ENCODE measurements around the gene EMILIN2. TPM values are rescaled to one million over a fixed set of nuclear protein-coding genes. Genes with fewer than 3 reads are reported as not detected.
A peak's percentile ranks its signal among the peaks of the same experiment; 100 is the strongest.
"Not testable (repeated sequence)": the region's sequence is repeated elsewhere in the genome, so short reads cannot be mapped to it uniquely, and the experiment has no call there.

EMILIN2 gene
- total and polyA plus RNA-seq, 2 of the 13 experiments (the other 11 are each of a cell fraction or from before 2014, with no cell fraction given): 7.6 to 8.2 TPM

DNA sequence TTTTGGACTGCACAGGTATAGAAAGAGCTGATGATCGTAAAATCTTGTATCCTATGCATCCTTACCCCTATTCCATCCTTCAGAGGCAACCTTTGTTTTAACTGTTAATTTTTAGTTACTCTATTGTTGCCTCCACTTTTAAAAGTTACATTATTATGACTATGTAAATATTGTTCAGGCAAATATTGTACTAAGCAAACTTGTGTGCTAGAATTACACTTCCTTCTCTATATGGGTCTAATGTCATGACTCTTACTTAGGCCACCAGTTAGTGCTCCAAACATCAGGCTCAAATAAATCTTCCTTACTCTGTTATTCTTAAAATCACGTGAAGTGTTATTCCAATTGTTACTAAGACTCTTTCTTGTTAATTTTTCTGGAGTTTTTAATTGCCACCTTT, 47.4 kb upstream of the EMILIN2 start:
- H3K4me2 ChIP-seq (ENCODE audit: low read depth, low read length): no peak overlapping the region
- DNase-seq (ENCODE audit: low spot score): no peak
- CTCF ChIA-PET (ENCODE audit: low intra/inter-chr PET ratio, low total read pairs): no interaction called here
- FAIRE-seq: no peak
- H2AFZ ChIP-seq (ENCODE audit: low read length): no peak overlapping the region
- H3K27ac ChIP-seq (ENCODE audit: extremely low read length, insufficient read depth, low read length): no peak overlapping the region
- no peak overlapping the region for H3K4me3 ChIP-seq (replicated peaks in 1 of 3; ENCODE audit: insufficient read depth in 1 of 3, low read depth in 2 of 3, low read length in 3 of 3)
- H3K9ac ChIP-seq (ENCODE audit: insufficient read depth, low read depth, low read length): no peak overlapping the region
- no peak; the same call in 2 of the 3 replicates for ATAC-seq
- TF ChIP-seq SOX13 (IDR thresholded peaks at IDR 0.05) (no peak), SOX13 (CRISPR knock-in tag; conservative IDR thresholded peaks at IDR 0.05 in 1 of 2, IDR thresholded peaks at IDR 0.05 in 1 of 2) (0 out of 4 replicates have a peak, but pooled peaks of 1 of the 2 experiments have one; percentile 6), RAD21 (CRISPR knock-in tag; IDR thresholded peaks at IDR 0.05) (no peak)
- intact Hi-C loops (cut with micrococcal nuclease; ENCODE audit: unreplicated experiment) (loop anchor here (10.0 kb wide), 1 partner anchor 55 kb away; no protein-coding TSS in a partner anchor), in situ Hi-C loops (cut with HindIII; ENCODE audit: extremely low pct_ligation_motif_present, low pct_unique_long_range_greater_than_20kb) (no loop called here)
- H4K20me1 ChIP-seq (ENCODE audit: insufficient read depth, low read length): no peaks in the 10 kb centered on the region
- 99% methylated on average over 2 of the region's 2 CpGs for WGBS (ENCODE audit: low lambda C conversion rate)
- no TSS peak for BruUV-seq (replicated peaks)
- H3K9me3 ChIP-seq (ENCODE audit: low read length): no peaks in the 10 kb centered on the region
- H3K27me3 ChIP-seq (ENCODE audit: control insufficient read depth in 1 of 2, insufficient read depth in 2 of 2, low read length in 2 of 2): no peaks in the 10 kb centered on the region
- H3K36me3 ChIP-seq (replicated peaks in 1 of 2; ENCODE audit: control insufficient read depth in 1 of 2, insufficient read depth in 2 of 2, low read length in 2 of 2): peaks cover 10 to 42% of the 10 kb centered on the region in 2 experiments
- H3K4me1 ChIP-seq (ENCODE audit: insufficient read depth, low read length): no peaks in the 10 kb centered on the region
- POLR2A ChIA-PET: no interaction called here
- no peaks in the 10 kb centered on the region for H3K79me2 ChIP-seq (ENCODE audit: insufficient read depth, low read length)

DNA sequence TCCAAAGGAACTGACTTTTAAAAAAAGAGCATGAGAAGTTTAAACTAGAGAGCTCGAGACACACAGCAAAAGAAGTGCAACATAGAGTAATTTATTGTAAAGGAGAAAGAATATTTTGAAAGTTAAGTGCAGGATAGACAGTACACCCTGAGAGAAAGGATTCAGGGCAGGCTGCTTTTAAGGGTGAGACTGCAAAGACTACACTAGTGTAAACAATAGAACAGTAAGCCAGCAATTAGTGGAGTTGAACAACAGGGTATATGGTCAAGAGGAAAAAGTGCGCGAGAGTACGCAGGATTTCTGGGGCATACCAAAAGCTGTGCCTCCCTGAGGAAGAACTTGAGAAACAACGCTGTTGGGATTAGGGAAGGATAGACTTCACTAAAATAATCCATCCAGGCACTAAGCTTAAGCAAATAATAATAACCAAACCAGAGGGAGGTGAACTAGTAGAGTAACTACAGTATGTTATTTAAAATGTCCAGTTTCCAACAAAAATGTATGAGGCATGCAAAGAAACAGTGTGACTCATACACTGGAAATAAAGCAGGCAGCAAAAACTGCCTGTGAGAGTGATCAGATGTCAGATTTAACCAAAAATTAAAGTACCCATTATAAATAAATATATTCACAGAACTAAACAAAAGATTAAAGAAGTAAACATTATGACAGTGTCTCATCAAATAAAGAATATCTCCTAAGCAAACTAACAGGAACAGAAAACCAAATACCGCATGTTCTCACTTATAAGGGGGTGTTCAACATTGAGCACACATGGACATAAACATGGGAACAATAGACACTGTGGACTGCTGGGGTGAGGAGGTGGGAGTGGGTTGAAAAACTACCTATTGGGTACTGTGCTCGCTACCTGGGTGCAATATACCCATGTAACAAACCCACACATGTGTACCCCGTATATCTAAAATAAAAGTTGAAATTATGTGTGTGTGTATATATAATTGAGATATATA, 40.5 kb upstream of the EMILIN2 start:
- H3K27ac ChIP-seq (ENCODE audit: extremely low read length, insufficient read depth, low read length): no peak overlapping the region
- H3K79me2 ChIP-seq (ENCODE audit: insufficient read depth, low read length): no peaks in the 10 kb centered on the region
- DNase-seq (ENCODE audit: low spot score) (no peak), ATAC-seq (0 out of 3 replicates have a peak, but pooled peaks have one; percentile 39), FAIRE-seq (no peak)
- peaks cover 2 to 6% of the 10 kb centered on the region in 2 experiments; a peak in 3 of 5 replicates for H3K36me3 ChIP-seq (replicated peaks in 1 of 2; ENCODE audit: control insufficient read depth in 1 of 2, insufficient read depth in 2 of 2, low read length in 2 of 2)
- H4K20me1 ChIP-seq (ENCODE audit: insufficient read depth, low read length): no peaks in the 10 kb centered on the region
- POLR2A ChIA-PET: no interaction called here
- intact Hi-C loops (cut with micrococcal nuclease; ENCODE audit: unreplicated experiment) (loop anchor here (5.0 kb wide), 1 partner anchor 96 kb away; no protein-coding TSS in a partner anchor), in situ Hi-C loops (cut with HindIII; ENCODE audit: extremely low pct_ligation_motif_present, low pct_unique_long_range_greater_than_20kb) (no loop called here)
- WGBS (ENCODE audit: low lambda C conversion rate): 94% methylated on average over 8 of the region's 8 CpGs
- H3K27me3 ChIP-seq (ENCODE audit: control insufficient read depth in 1 of 2, insufficient read depth in 2 of 2, low read length in 2 of 2): no peaks in the 10 kb centered on the region; a peak in 1 of 5 replicates
- H3K9ac ChIP-seq (ENCODE audit: insufficient read depth, low read depth, low read length): no peak overlapping the region
- no peak overlapping the region for H2AFZ ChIP-seq (ENCODE audit: low read length)
- CTCF ChIA-PET (ENCODE audit: low intra/inter-chr PET ratio, low total read pairs): no interaction called here
- H3K9me3 ChIP-seq (ENCODE audit: low read length): no peaks in the 10 kb centered on the region
- TF ChIP-seq ZSCAN22 (CRISPR knock-in tag; IDR thresholded peaks at IDR 0.05): no peak
- TF ChIP-seq, protein P1, sequence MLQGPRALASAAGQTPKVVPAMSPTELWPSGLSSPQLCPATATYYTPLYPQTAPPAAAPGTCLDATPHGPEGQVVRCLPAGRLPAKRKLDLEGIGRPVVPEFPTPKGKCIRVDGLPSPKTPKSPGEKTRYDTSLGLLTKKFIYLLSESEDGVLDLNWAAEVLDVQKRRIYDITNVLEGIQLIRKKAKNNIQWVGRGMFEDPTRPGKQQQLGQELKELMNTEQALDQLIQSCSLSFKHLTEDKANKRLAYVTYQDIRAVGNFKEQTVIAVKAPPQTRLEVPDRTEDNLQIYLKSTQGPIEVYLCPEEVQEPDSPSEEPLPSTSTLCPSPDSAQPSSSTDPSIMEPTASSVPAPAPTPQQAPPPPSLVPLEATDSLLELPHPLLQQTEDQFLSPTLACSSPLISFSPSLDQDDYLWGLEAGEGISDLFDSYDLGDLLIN (CRISPR knock-in tag; IDR thresholded peaks at IDR 0.05; ENCODE audit: borderline replicate concordance): no peak
- no peak for TF ChIP-seq ZNF20 (CRISPR knock-in tag; IDR thresholded peaks at IDR 0.05)
- TF ChIP-seq, protein P2, sequence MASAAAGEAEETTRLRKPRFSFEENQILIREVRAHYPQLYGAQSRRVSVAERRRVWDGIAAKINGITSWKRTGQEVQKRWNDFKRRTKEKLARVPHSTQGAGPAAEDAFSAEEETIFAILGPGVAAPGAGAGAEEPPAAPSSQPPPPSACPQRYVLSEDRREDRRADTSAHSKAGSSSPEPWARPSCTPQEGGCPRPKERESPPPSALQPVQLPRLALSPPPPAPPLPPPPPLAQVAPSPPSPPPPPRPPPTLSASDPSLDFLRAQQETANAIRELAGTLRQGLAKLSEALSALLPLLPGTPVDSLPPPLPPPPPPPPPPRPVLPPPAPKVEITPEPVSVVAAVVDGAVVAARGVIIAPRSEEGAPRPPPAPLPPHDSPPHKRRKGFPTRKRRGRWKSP (CRISPR knock-in tag; IDR thresholded peaks at IDR 0.05): no peak
- no peak overlapping the region for H3K4me2 ChIP-seq (ENCODE audit: low read depth, low read length)
- H3K4me3 ChIP-seq (replicated peaks in 1 of 3; ENCODE audit: insufficient read depth in 1 of 3, low read depth in 2 of 3, low read length in 3 of 3): no peak overlapping the region
- peaks cover 6% of the 10 kb centered on the region; the same call in 1 of the 2 replicates for H3K4me1 ChIP-seq (ENCODE audit: insufficient read depth, low read length)
- TSS peak; percentile 17 for BruUV-seq (replicated peaks)

DNA sequence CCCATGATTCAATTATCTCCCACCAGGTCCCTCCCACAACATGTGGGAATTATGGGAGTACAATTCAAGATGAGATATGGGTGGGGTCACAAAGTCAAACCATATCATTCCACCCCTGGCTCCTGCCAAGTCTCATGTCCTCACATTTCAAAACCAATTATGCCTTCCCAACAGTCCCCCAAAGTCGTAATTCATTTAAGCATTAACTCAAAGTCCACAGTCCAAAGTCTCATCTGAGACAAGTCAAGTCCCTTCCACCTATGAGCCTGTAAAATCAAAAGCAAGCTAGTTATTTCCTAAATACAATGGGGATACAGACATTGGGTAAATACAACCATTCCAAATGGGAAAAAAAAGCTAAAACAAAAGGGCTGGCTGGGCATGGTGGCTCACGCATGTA, 38.2 kb upstream of the EMILIN2 start:
- H3K9ac ChIP-seq (ENCODE audit: insufficient read depth, low read depth, low read length); H3K79me2 ChIP-seq (ENCODE audit: insufficient read depth, low read length); ATAC-seq; H3K27me3 ChIP-seq (ENCODE audit: control insufficient read depth in 1 of 2, insufficient read depth in 2 of 2, low read length in 2 of 2); H2AFZ ChIP-seq (ENCODE audit: low read length); H3K36me3 ChIP-seq (replicated peaks in 1 of 2; ENCODE audit: control insufficient read depth in 1 of 2, insufficient read depth in 2 of 2, low read length in 2 of 2); FAIRE-seq; CTCF ChIA-PET (ENCODE audit: low intra/inter-chr PET ratio, low total read pairs); DNase-seq (ENCODE audit: low spot score); H3K4me1 ChIP-seq (ENCODE audit: insufficient read depth, low read length); H3K4me3 ChIP-seq (replicated peaks in 1 of 3; ENCODE audit: insufficient read depth in 1 of 3, low read depth in 2 of 3, low read length in 3 of 3); H3K27ac ChIP-seq (ENCODE audit: extremely low read length, insufficient read depth, low read length); in situ Hi-C loops (cut with HindIII; ENCODE audit: extremely low pct_ligation_motif_present, low pct_unique_long_range_greater_than_20kb); H3K4me2 ChIP-seq (ENCODE audit: low read depth, low read length); H3K9me3 ChIP-seq (ENCODE audit: low read length); BruUV-seq (replicated peaks); H4K20me1 ChIP-seq (ENCODE audit: insufficient read depth, low read length): not testable (repeated sequence)
- POLR2A ChIA-PET: interaction anchor here (0.6 kb wide), 1 partner anchor 8 kb away, joined by 4 read pairs; no protein-coding TSS in a partner anchor
- WGBS (ENCODE audit: low lambda C conversion rate): 19% methylated on average over 2 of the region's 2 CpGs
- intact Hi-C loops (cut with micrococcal nuclease; ENCODE audit: unreplicated experiment): loop anchor here (5.0 kb wide), 1 partner anchor 94 kb away; no protein-coding TSS in a partner anchor

Measured in HepG2 (cell line).